Astrocyte (in vitro differentiated cells and primary cell): Measurements from ENCODE around the gene TPM2. TPM values are rescaled to one million over a fixed set of nuclear protein-coding genes. Genes with fewer than 3 reads are reported as not detected.
A peak's percentile ranks its signal among the peaks of the same experiment; 100 is the strongest.

Experiments
- DNase-seq: peaks from one replicate; pipeline ENCODE4 v3.0.0-alpha.2; 2010; ENCODE audit warnings: low read depth
- FAIRE-seq: peaks from 2 replicates; lab custom pipeline; 2011; peaks lifted over from hg19 to GRCh38; lab: Jason Lieb, UNC
- H2AFZ ChIP-seq: 2 replicates; pipeline ENCODE4 v1.6.0; 2012; ENCODE audit warnings: low read depth, low read length, inconsistent platforms
- H3K27ac ChIP-seq: 2 replicates; pipeline ENCODE4 v1.5.1; 2011; ENCODE audit warnings: low read depth, low read length, inconsistent platforms
- H3K27me3 ChIP-seq: 2 replicates; pipeline ENCODE4 v1.6.0; 2011; ENCODE audit warnings: low read length, inconsistent platforms; ENCODE audit not compliant: insufficient read depth
- H3K36me3 ChIP-seq: 2 replicates; pipeline ENCODE4 v1.5.1; 2011; ENCODE audit warnings: low read length, inconsistent platforms; ENCODE audit not compliant: insufficient read depth
- H3K4me1 ChIP-seq: 2 replicates; pipeline ENCODE4 v1.5.1; 2011; ENCODE audit warnings: low read length, inconsistent platforms; ENCODE audit not compliant: insufficient read depth
- H3K4me2 ChIP-seq: 2 replicates; pipeline ENCODE4 v1.6.0; 2012; ENCODE audit warnings: low read length, inconsistent platforms
- H3K4me3 ChIP-seq: 2 replicates; pipeline ENCODE4 v1.5.1; 2011; ENCODE audit warnings: low read depth, mild to moderate bottlenecking, low read length, inconsistent platforms; ENCODE audit not compliant: insufficient read depth
- H3K79me2 ChIP-seq: 2 replicates; pipeline ENCODE4 v1.6.0; 2012; ENCODE audit warnings: mild to moderate bottlenecking, low read length, inconsistent platforms; ENCODE audit not compliant: insufficient read depth
- H3K9ac ChIP-seq: 2 replicates; pipeline ENCODE4 v1.6.0; 2012; ENCODE audit warnings: mild to moderate bottlenecking, low read length, inconsistent platforms
- H3K9me3 ChIP-seq: 2 replicates; pipeline ENCODE4 v1.5.1; 2012; ENCODE audit warnings: low read depth, mild to moderate bottlenecking, low read length, inconsistent platforms; ENCODE audit not compliant: insufficient read depth
- H4K20me1 ChIP-seq: 2 replicates; pipeline ENCODE4 v1.6.0; 2012; ENCODE audit warnings: low read length, inconsistent platforms; ENCODE audit not compliant: insufficient read depth
- H3K27ac Mint-ChIP-seq: one replicate; pipeline ENCODE4 v1.8.0; 2021; ENCODE audit warnings: mild to moderate bottlenecking, mixed read lengths; ENCODE audit not compliant: unreplicated experiment
- H3K27me3 Mint-ChIP-seq: one replicate; pipeline ENCODE4 v1.8.0; 2021; ENCODE audit warnings: low read depth, mixed read lengths; ENCODE audit not compliant: unreplicated experiment
- H3K36me3 Mint-ChIP-seq: one replicate; pipeline ENCODE4 v1.8.0; 2021; ENCODE audit warnings: low read depth, mixed read lengths; ENCODE audit not compliant: unreplicated experiment
- H3K4me1 Mint-ChIP-seq: one replicate; pipeline ENCODE4 v1.8.0; 2021; ENCODE audit warnings: low read depth, mixed read lengths; ENCODE audit not compliant: unreplicated experiment
- H3K4me3 Mint-ChIP-seq: one replicate; pipeline ENCODE4 v1.8.0; 2021; ENCODE audit warnings: mild to moderate bottlenecking, moderate library complexity, mixed read lengths; ENCODE audit not compliant: unreplicated experiment
- H3K9me3 Mint-ChIP-seq: one replicate; pipeline ENCODE4 v1.8.0; 2021; ENCODE audit warnings: mild to moderate bottlenecking, mixed read lengths; ENCODE audit not compliant: unreplicated experiment
- CTCF ChIP-seq: IDR thresholded peaks from 2 replicates; pipeline ENCODE4 v1.5.1; 2011; ENCODE audit warnings: low read depth, mild to moderate bottlenecking, inconsistent platforms, low read length, moderate library complexity; ENCODE audit not compliant: insufficient read depth
- EZH2 ChIP-seq: IDR thresholded peaks from 2 replicates; pipeline ENCODE4 v1.6.1; 2012; ENCODE audit warnings: mild to moderate bottlenecking, low read length, inconsistent platforms; ENCODE audit not compliant: insufficient read depth
- total RNA-seq: library from RNA; stranded (reverse); gene quantifications from 2 replicates; pipeline ENCODE4 v1.2.1, GENCODE V29; 2021

TPM2 gene
- total RNA-seq, 1 donor from 2014 or later = 2,001 TPM

GRCh38 chr9:35708146-35708545 is 18.4 kb upstream of the TPM2 start:
- Histone ChIP-seq H3K4me1 (no peaks in the 10 kb centered on the region), H2AFZ (no peak overlapping the region), H4K20me1 (peaks cover 90% of the 10 kb centered on the region), H3K9me3 (no peaks in the 10 kb centered on the region), H3K4me3 (no peak overlapping the region), H3K27ac (no peak overlapping the region), H3K9ac (no peak overlapping the region), H3K4me2 (no peak overlapping the region), H3K79me2 (peaks cover 58% of the 10 kb centered on the region), H3K36me3 (peaks cover 88% of the 10 kb centered on the region), H3K27me3 (no peaks in the 10 kb centered on the region)
- no peaks in the 10 kb centered on the region for H3K9me3 Mint-ChIP-seq
- H3K4me3 Mint-ChIP-seq = no peak overlapping the region
- no peaks in the 10 kb centered on the region for H3K27me3 Mint-ChIP-seq
- no peak for TF ChIP-seq EZH2
- TF ChIP-seq CTCF = no peak
- H3K27ac Mint-ChIP-seq = peak overlapping the region; percentile 4
- peaks cover 46% of the 10 kb centered on the region for H3K36me3 Mint-ChIP-seq
- no peak for DNase-seq
- H3K4me1 Mint-ChIP-seq = no peaks in the 10 kb centered on the region
- no peak for FAIRE-seq

- FAIRE-seq = no peak
- H3K36me3 Mint-ChIP-seq = peaks cover 51% of the 10 kb centered on the region
Observed at GRCh38 chr9:35706951-35707350, 17.2 kb upstream of the TPM2 start.

More at GRCh38 chr9:35706951-35707350, 17.2 kb upstream of the TPM2 start:
- TF ChIP-seq CTCF = no peak
- no peak for TF ChIP-seq EZH2
- no peak for DNase-seq
- H3K27me3 ChIP-seq = no peaks in the 10 kb centered on the region
- Mint-ChIP-seq H3K27ac (no peak overlapping the region), H3K4me1 (no peaks in the 10 kb centered on the region), H3K27me3 (no peaks in the 10 kb centered on the region), H3K9me3 (no peaks in the 10 kb centered on the region), H3K4me3 (no peak overlapping the region)
- H3K79me2 ChIP-seq = peaks cover 53% of the 10 kb centered on the region
- H3K4me3 ChIP-seq = no peak overlapping the region
- H2AFZ ChIP-seq = no peak overlapping the region
- no peak overlapping the region for H3K4me2 ChIP-seq
- no peaks in the 10 kb centered on the region for H3K9me3 ChIP-seq
- H3K9ac ChIP-seq = no peak overlapping the region
- H4K20me1 ChIP-seq = peaks cover 86% of the 10 kb centered on the region
- H3K4me1 ChIP-seq = no peaks in the 10 kb centered on the region
- no peak overlapping the region for H3K27ac ChIP-seq
- peaks cover 90% of the 10 kb centered on the region for H3K36me3 ChIP-seq
